Neural crest cell (in vitro differentiated cells): ENCODE measurements around the gene DDR1. TPM values are rescaled to one million over a fixed set of nuclear protein-coding genes. Genes with fewer than 3 reads are reported as not detected.

Source experiments
- DNase-seq: peaks from one replicate; pipeline ENCODE4 v3.0.0; 2021; ENCODE audit warnings: low read depth, mixed read lengths, low spot score
- H3K27ac Mint-ChIP-seq: one replicate; pipeline ENCODE4 v1.8.0; 2021; ENCODE audit warnings: mild to moderate bottlenecking, mixed read lengths; ENCODE audit not compliant: unreplicated experiment
- H3K27me3 Mint-ChIP-seq: 2 replicates; pipeline ENCODE4 v1.8.0; 2021; ENCODE audit warnings: low read depth, mild to moderate bottlenecking, mixed read lengths
- H3K36me3 Mint-ChIP-seq: 2 replicates; pipeline ENCODE4 v1.8.0; 2021; ENCODE audit warnings: low read depth, mild to moderate bottlenecking, mixed read lengths
- H3K4me1 Mint-ChIP-seq: 2 replicates; pipeline ENCODE4 v1.8.0; 2021; ENCODE audit warnings: mixed read lengths
- H3K4me3 Mint-ChIP-seq: one replicate; pipeline ENCODE4 v1.8.0; 2021; ENCODE audit warnings: mild to moderate bottlenecking, mixed read lengths
- H3K9me3 Mint-ChIP-seq: 2 replicates; pipeline ENCODE4 v1.8.0; 2021; ENCODE audit warnings: mixed read lengths
- long read RNA-seq: library from polyadenylated mRNA; unstranded; transcript quantifications from one replicate; pipeline ENCODE4 v2.0.0, GENCODE V29; 2020
- total RNA-seq: library from RNA; stranded (reverse); gene quantifications from 2 replicates; pipeline ENCODE4 v1.2.1, GENCODE V29; 2021
- TF ChIP-seq, protein P1 (sequence below): fragments of 200-600 bp; sonication (generic); conservative IDR thresholded peaks from 2 replicates; pipeline ENCODE4 v1.5.0; 2021; ENCODE audit warnings: antibody characterized with exemption, mild to moderate bottlenecking

Gene DDR1
- total RNA-seq, result 160 and 178 TPM in 2 replicates
- long read RNA-seq, partial matches to known transcripts, result 6 of 9 reads
- long read RNA-seq, other reads (novel, unspliced or antisense), result 3 of 9 reads

DNA sequence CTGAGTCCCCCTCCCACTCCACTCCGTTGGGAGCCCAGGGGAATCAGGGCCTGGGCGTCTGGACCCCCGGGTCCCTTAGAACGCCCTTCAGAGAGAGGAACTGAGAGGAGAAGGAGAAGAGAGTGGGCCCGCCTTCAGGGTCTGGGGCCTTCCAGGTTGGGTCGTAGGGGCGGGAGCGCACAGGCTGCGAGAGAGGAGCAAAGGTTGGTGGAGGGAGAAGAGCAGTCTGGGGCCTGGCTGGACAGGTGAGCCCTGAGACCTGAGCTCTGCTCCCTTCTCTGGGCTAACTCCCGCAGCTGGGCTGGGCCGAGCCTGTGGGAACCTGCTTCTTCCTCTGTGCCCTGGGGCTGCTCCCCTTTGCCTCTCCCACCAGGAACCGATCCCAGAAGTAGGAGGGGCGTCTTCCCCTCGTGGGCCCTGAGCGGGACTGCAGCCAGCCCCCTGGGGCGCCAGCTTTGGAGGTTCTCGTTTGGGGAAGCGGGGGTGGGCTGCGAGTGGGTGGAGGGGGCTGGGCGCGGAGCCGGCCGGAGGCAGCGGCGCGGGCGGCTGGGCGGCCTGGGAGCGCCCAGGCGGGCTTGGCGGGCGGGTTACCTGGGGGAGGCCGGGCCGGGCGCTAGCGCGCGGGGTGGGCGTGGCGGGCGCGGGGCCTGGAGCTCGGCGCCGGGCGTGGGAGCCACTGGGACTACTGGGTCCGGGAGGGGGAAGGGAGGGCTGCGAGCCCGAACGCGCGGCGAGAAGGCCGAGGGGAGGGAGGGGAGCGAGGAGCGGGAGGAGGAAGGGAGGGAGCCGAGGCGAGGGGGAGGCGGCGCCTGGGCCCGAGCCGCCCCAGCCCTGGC, at the start of gene DDR1:
TSS of gene DDR1 (plus strand) at position 835 of the 836 bp plus-strand sequence. CDS start 4,211 bp downstream, outside the sequence.
- TF ChIP-seq, protein P1, sequence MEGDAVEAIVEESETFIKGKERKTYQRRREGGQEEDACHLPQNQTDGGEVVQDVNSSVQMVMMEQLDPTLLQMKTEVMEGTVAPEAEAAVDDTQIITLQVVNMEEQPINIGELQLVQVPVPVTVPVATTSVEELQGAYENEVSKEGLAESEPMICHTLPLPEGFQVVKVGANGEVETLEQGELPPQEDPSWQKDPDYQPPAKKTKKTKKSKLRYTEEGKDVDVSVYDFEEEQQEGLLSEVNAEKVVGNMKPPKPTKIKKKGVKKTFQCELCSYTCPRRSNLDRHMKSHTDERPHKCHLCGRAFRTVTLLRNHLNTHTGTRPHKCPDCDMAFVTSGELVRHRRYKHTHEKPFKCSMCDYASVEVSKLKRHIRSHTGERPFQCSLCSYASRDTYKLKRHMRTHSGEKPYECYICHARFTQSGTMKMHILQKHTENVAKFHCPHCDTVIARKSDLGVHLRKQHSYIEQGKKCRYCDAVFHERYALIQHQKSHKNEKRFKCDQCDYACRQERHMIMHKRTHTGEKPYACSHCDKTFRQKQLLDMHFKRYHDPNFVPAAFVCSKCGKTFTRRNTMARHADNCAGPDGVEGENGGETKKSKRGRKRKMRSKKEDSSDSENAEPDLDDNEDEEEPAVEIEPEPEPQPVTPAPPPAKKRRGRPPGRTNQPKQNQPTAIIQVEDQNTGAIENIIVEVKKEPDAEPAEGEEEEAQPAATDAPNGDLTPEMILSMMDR, result peak; percentile 12
- DNase-seq, result peak; percentile 29
- H3K4me3 Mint-ChIP-seq, result peak within 1 kb of the TSS; percentile 96
- peaks cover 73% of the 10 kb centered on the region for H3K4me1 Mint-ChIP-seq
- H3K27ac Mint-ChIP-seq, result peak within 1 kb of the TSS; percentile 97
- H3K36me3 Mint-ChIP-seq, result no peaks in the 10 kb centered on the region
- no peaks in the 10 kb centered on the region for H3K9me3 Mint-ChIP-seq
- no peaks in the 10 kb centered on the region for H3K27me3 Mint-ChIP-seq

- TF ChIP-seq, protein P1, result no peak
- Mint-ChIP-seq H3K36me3 (no peaks in the 10 kb centered on the region), H3K27me3 (no peaks in the 10 kb centered on the region), H3K27ac (no peak overlapping the region), H3K4me3 (no peak overlapping the region), H3K9me3 (no peaks in the 10 kb centered on the region), H3K4me1 (peaks cover 17% of the 10 kb centered on the region)
- DNase-seq, result no peak
Measured at GRCh38 chr6:30834646-30835045, 49.7 kb upstream of the DDR1 start.

GRCh38 chr6:30835576-30835975, 48.7 kb upstream of the DDR1 start:
- Mint-ChIP-seq H3K27ac (peak overlapping the region; percentile 12), H3K4me1 (peaks cover 13% of the 10 kb centered on the region), H3K9me3 (no peaks in the 10 kb centered on the region), H3K4me3 (no peak overlapping the region), H3K27me3 (no peaks in the 10 kb centered on the region), H3K36me3 (no peaks in the 10 kb centered on the region)
- TF ChIP-seq, protein P1, result no peak
- DNase-seq, result no peak

DNA sequence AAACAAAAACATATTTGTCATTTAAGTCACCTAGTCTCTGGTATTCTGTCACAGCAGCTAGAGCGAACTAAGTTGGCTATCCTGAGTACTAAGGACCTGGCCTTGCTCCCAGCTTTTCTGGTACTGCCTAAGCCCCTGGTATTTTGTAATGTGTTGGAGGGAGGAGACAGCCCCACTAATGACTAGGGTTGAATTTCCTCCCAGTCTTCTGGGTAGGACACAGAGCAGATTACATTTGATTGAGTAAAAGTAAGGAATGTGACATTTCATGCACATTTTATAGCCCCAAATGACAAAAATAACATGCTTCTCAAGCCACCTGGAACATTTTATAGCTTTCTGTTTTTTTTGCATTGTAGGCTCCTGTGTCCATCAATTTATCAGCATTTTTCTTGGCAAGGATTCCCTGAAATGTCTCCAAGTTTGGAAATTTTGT, 47.9 kb upstream of the DDR1 start:
- no peak overlapping the region for H3K4me3 Mint-ChIP-seq
- H3K9me3 Mint-ChIP-seq, result no peaks in the 10 kb centered on the region
- H3K27ac Mint-ChIP-seq, result no peak overlapping the region
- H3K27me3 Mint-ChIP-seq, result no peaks in the 10 kb centered on the region
- no peaks in the 10 kb centered on the region for H3K36me3 Mint-ChIP-seq
- H3K4me1 Mint-ChIP-seq, result peaks cover 17% of the 10 kb centered on the region
- TF ChIP-seq, protein P1, result no peak
- DNase-seq, result no peak

DNA sequence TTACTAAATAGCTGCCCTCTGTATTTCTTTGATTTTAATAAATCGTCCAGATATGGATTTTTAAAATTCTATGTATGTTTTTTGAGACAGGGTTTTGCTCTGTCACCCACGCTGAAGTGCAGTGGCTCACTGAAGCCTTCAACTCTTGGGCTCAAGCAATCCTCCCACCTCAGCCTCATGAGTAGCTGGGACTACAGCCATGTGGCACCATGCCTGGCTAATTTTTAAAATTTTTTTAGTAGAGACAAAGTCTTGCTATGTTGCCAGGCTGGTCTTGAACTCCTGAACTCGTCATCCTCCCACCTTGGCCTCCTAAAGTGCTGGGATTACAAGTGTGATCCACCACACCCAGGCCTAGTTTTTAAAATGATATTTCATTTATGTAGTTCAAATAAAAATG, 47.4 kb upstream of the DDR1 start:
- Mint-ChIP-seq H3K9me3 (no peaks in the 10 kb centered on the region), H3K36me3 (no peaks in the 10 kb centered on the region), H3K4me3 (no peak overlapping the region), H3K27me3 (no peaks in the 10 kb centered on the region), H3K27ac (no peak overlapping the region), H3K4me1 (peaks cover 22% of the 10 kb centered on the region)
- no peak for DNase-seq
- TF ChIP-seq, protein P1, result no peak
